Thoracic aorta (tissue), 2 donors: ENCODE measurements around the gene MTMR12. TPM values are rescaled to one million over a fixed set of nuclear protein-coding genes. Genes with fewer than 3 reads are reported as not detected.

Experiments
- ATAC-seq: fragments of 150-250 bp; one replicate; pipeline ENCODE4 v1.8.0; 2017; ENCODE audit warnings: low read depth; ENCODE audit not compliant: insufficient number of reproducible peaks, low FRiP score
- DNase-seq: peaks from one replicate; pipeline ENCODE4 v3.0.0-alpha.2; 2020; ENCODE audit warnings: low spot score
- H3K27ac ChIP-seq, 2 donors: fragments of 200-600 bp; sonication (generic); 1 replicate in 1 of 2; 2 replicates in 1 of 2; pipeline ENCODE4 v1.5.1; 2016; ENCODE audit warnings: mild to moderate bottlenecking in 2 of 2, moderate library complexity in 2 of 2
- H3K27me3 ChIP-seq: fragments of 200-600 bp; sonication (generic); replicated peaks from 2 replicates; pipeline ENCODE4 v1.6.0; 2016; ENCODE audit warnings: mild to moderate bottlenecking; ENCODE audit not compliant: insufficient read depth
- H3K36me3 ChIP-seq: fragments of 200-600 bp; sonication (generic); one replicate; pipeline ENCODE4 v1.5.1; 2016
- H3K4me1 ChIP-seq, 2 donors: fragments of 200-600 bp; sonication (generic); 1 replicate in 1 of 2; 2 replicates in 1 of 2; pipeline versions ENCODE4 v1.5.1 to v1.6.0; 2016; ENCODE audit warnings: low read depth in 2 of 2, mild to moderate bottlenecking in 1 of 2; ENCODE audit not compliant: control insufficient read depth in 1 of 2
- H3K4me3 ChIP-seq: fragments of 200-600 bp; sonication (generic); 2 replicates; pipeline ENCODE4 v1.5.1; 2016; ENCODE audit warnings: mild to moderate bottlenecking
- H3K9me3 ChIP-seq: fragments of 200-600 bp; sonication (generic); 2 replicates; pipeline ENCODE4 v1.5.1; 2016
- CTCF ChIP-seq: fragments of 200-600 bp; sonication (generic); IDR thresholded peaks from one replicate; pipeline ENCODE4 v1.5.1; 2019; ENCODE audit warnings: antibody characterized with exemption
- total RNA-seq, 2 donors: library from RNA; depleted of rRNA; stranded (reverse); fragments of >200 nt; gene quantifications; one replicate each; pipeline versions ENCODE4 v1.1.0 to v1.2.3, GENCODE V29; 2016

The MTMR12 gene
- total RNA-seq, 2 donors from 2014 or later, result 23.6 to 45.0 TPM

- Histone ChIP-seq H3K9me3 (no peaks in the 10 kb centered on the region), H3K27ac (no peak overlapping the region), H3K4me1 (peaks cover 1 to 22% of the 10 kb centered on the region in 2 donors), H3K27me3 (no peaks in the 10 kb centered on the region), H3K36me3 (no peaks in the 10 kb centered on the region), H3K4me3 (no peak overlapping the region)
- DNase-seq, result no peak
- no peak for ATAC-seq
- TF ChIP-seq CTCF, result no peak
Measured at GRCh38 chr5:32304622-32305021, 8.1 kb downstream of the MTMR12 start.

GRCh38 chr5:32303755-32304120 lies 9.0 kb downstream of the MTMR12 start:
- TF ChIP-seq CTCF, result no peak
- Histone ChIP-seq H3K27me3 (no peaks in the 10 kb centered on the region), H3K4me1 (peaks cover 0 to 14% of the 10 kb centered on the region in 2 donors), H3K9me3 (no peaks in the 10 kb centered on the region), H3K4me3 (no peak overlapping the region), H3K27ac (no peak overlapping the region), H3K36me3 (no peaks in the 10 kb centered on the region)
- DNase-seq, result no peak
- ATAC-seq, result no peak

GRCh38 chr5:32302835-32303754 lies 9.6 kb downstream of the MTMR12 start:
- TF ChIP-seq CTCF, result no peak
- Histone ChIP-seq H3K4me3 (no peak overlapping the region), H3K4me1 (peaks cover 0 to 8% of the 10 kb centered on the region in 2 donors), H3K36me3 (no peaks in the 10 kb centered on the region), H3K27ac (no peak overlapping the region), H3K27me3 (no peaks in the 10 kb centered on the region), H3K9me3 (no peaks in the 10 kb centered on the region)
- DNase-seq, result no peak
- no peak for ATAC-seq

GRCh38 chr5:32301891-32302290 lies 10.8 kb downstream of the MTMR12 start:
- ATAC-seq (no peak), DNase-seq (no peak)
- Histone ChIP-seq H3K27ac (no peak overlapping the region), H3K36me3 (no peaks in the 10 kb centered on the region), H3K4me3 (no peak overlapping the region), H3K4me1 (peaks cover 0 to 8% of the 10 kb centered on the region in 2 donors), H3K9me3 (no peaks in the 10 kb centered on the region), H3K27me3 (no peaks in the 10 kb centered on the region)
- no peak for TF ChIP-seq CTCF

GRCh38 chr5:32299059-32299677 lies 13.6 kb downstream of the MTMR12 start:
- ATAC-seq (no peak), DNase-seq (no peak)
- TF ChIP-seq CTCF, result no peak
- no peaks in the 10 kb centered on the region for H3K27me3 ChIP-seq
- peaks cover 8% of the 10 kb centered on the region for H3K36me3 ChIP-seq
- no peak overlapping the region for H3K4me3 ChIP-seq
- no peak overlapping the region for H3K27ac ChIP-seq
- no peaks in the 10 kb centered on the region for H3K9me3 ChIP-seq
- H3K4me1 ChIP-seq, result peaks cover 0 to 9% of the 10 kb centered on the region in 2 donors
